Neural cell (in vitro differentiated cells): ENCODE measurements around the gene STOML2. TPM values are rescaled to one million over a fixed set of nuclear protein-coding genes. Genes with fewer than 3 reads are reported as not detected.

Experiments used
- H2AFZ ChIP-seq: fragments of 200-600, 300-800 bp; sonication (generic), shearing (Covaris generic); 2 replicates; pipeline ENCODE4 v1.6.0; 2014; ENCODE audit warnings: low read depth, mild to moderate bottlenecking, antibody characterized with exemption, low read length, moderate library complexity
- H3F3A ChIP-seq: fragments of 200-600 bp; shearing (Covaris generic); 2 replicates; pipeline ENCODE4 v1.6.1; 2016; ENCODE audit warnings: mild to moderate bottlenecking, moderate library complexity, mixed read lengths, antibody characterized with exemption, low read length; ENCODE audit not compliant: insufficient read depth, poor library complexity, severe bottlenecking
- H3K27ac ChIP-seq: fragments of 200-600, 300-800 bp; sonication (generic), shearing (Covaris generic); 2 replicates; pipeline ENCODE4 v1.5.1; 2014; ENCODE audit warnings: mild to moderate bottlenecking, low read length, moderate library complexity
- H3K27me3 ChIP-seq: fragments of 300-800, 200-600 bp; sonication (generic), shearing (Covaris generic); 2 replicates; pipeline ENCODE4 v1.6.0; 2014; ENCODE audit warnings: mild to moderate bottlenecking, low read depth, low read length, moderate library complexity; ENCODE audit not compliant: insufficient read depth
- H3K36me3 ChIP-seq: fragments of 300-800, 200-600 bp; sonication (generic), shearing (Covaris generic); 2 replicates; pipeline ENCODE4 v1.5.1; 2014; ENCODE audit warnings: mild to moderate bottlenecking, antibody characterized with exemption, low read length, moderate library complexity; ENCODE audit not compliant: insufficient read depth
- H3K4me2 ChIP-seq: fragments of 300-800, 200-600 bp; sonication (generic), shearing (Covaris generic); 2 replicates; pipeline ENCODE4 v1.6.0; 2014; ENCODE audit warnings: mild to moderate bottlenecking, low read length
- H3K4me3 ChIP-seq: fragments of 300-800, 200-600 bp; sonication (generic), shearing (Covaris generic); 2 replicates; pipeline ENCODE4 v1.5.1; 2014; ENCODE audit warnings: mild to moderate bottlenecking, low read length, moderate library complexity
- H3K79me2 ChIP-seq: fragments of 200-600 bp; shearing (Covaris generic); replicated peaks from 2 replicates; pipeline ENCODE4 v1.6.0; 2014; ENCODE audit warnings: mild to moderate bottlenecking, low read length, moderate library complexity; ENCODE audit not compliant: insufficient read depth
- H3K9ac ChIP-seq: fragments of 300-800, 200-600 bp; sonication (generic), shearing (Covaris generic); 2 replicates; pipeline ENCODE4 v1.6.1; 2016; ENCODE audit warnings: mild to moderate bottlenecking, low read length, mixed read lengths
- H3K9me2 ChIP-seq: fragments of 200-600 bp; shearing (Covaris generic); 2 replicates; pipeline ENCODE4 v1.6.1; 2016; ENCODE audit warnings: mild to moderate bottlenecking, low read length, mixed read lengths; ENCODE audit not compliant: insufficient read depth
- H3K9me3 ChIP-seq: fragments of 200-600, 300-800 bp; sonication (generic), shearing (Covaris generic); 2 replicates; pipeline ENCODE4 v1.6.1; 2016; ENCODE audit warnings: mild to moderate bottlenecking, mixed run types, low read length, moderate library complexity, mixed read lengths
- H4K20me1 ChIP-seq: fragments of 200-600 bp; shearing (Covaris generic); 2 replicates; pipeline ENCODE4 v1.6.1; 2016; ENCODE audit warnings: mild to moderate bottlenecking, mixed run types; ENCODE audit not compliant: insufficient read depth
- CTCF ChIP-seq: fragments of 450-650 bp; IDR thresholded peaks from 2 replicates; pipeline ENCODE4 v1.5.1; 2014; ENCODE audit warnings: antibody characterized with exemption, mild to moderate bottlenecking, moderate library complexity; ENCODE audit not compliant: poor library complexity, severe bottlenecking
- EP300 ChIP-seq: fragments of 450-650 bp; conservative IDR thresholded peaks from 2 replicates; pipeline ENCODE4 v1.6.1; 2014; ENCODE audit warnings: antibody characterized with exemption, mild to moderate bottlenecking, moderate library complexity; ENCODE audit not compliant: poor library complexity, severe bottlenecking
- EZH2 ChIP-seq: fragments of 200-600, 300-800 bp; shearing (Covaris generic), sonication (generic); IDR thresholded peaks from 2 replicates; pipeline ENCODE4 v1.6.1; 2014; ENCODE audit warnings: antibody characterized with exemption, low read length, borderline replicate concordance, mild to moderate bottlenecking; ENCODE audit not compliant: insufficient read depth, poor library complexity, severe bottlenecking
- MXI1 ChIP-seq: fragments of 450-650 bp; conservative IDR thresholded peaks from 2 replicates; pipeline ENCODE4 v1.6.1; 2014; ENCODE audit warnings: antibody characterized with exemption, mild to moderate bottlenecking; ENCODE audit not compliant: poor library complexity, severe bottlenecking
- POLR2AphosphoS5 ChIP-seq: IDR thresholded peaks from 2 replicates; pipeline ENCODE4 v1.6.1; 2012
- RAD21 ChIP-seq: fragments of 450-650 bp; conservative IDR thresholded peaks from 2 replicates; pipeline ENCODE4 v1.6.1; 2014; ENCODE audit warnings: antibody characterized with exemption, mild to moderate bottlenecking, moderate library complexity
- REST ChIP-seq: IDR thresholded peaks from 2 replicates; pipeline ENCODE4 v1.6.1; 2012; ENCODE audit warnings: borderline replicate concordance
- SMC3 ChIP-seq: fragments of 450-650 bp; conservative IDR thresholded peaks from 2 replicates; pipeline ENCODE4 v1.6.1; 2014; ENCODE audit warnings: antibody characterized with exemption, mild to moderate bottlenecking, moderate library complexity; ENCODE audit not compliant: poor library complexity
- TAF1 ChIP-seq: IDR thresholded peaks from 2 replicates; pipeline ENCODE4 v1.6.1; 2012; ENCODE audit warnings: low read depth
- polyA plus RNA-seq: library from polyadenylated mRNA; depleted of rRNA; stranded (reverse); fragments of >200 nt; gene quantifications from 2 replicates; pipeline ENCODE4 v1.2.3, GENCODE V29; 2014

STOML2 gene
- polyA plus RNA-seq, 1 donor from 2014 or later, result 98.3 TPM

- H3K36me3 ChIP-seq, result no peaks in the 10 kb centered on the region
- no peaks in the 10 kb centered on the region for H3K9me3 ChIP-seq
- peak within 1 kb of the TSS; percentile 36 for H2AFZ ChIP-seq
- H3K4me3 ChIP-seq, result peak within 1 kb of the TSS; percentile 97
- peaks cover 14% of the 10 kb centered on the region for H4K20me1 ChIP-seq
- H3K27me3 ChIP-seq, result no peaks in the 10 kb centered on the region
- TF ChIP-seq RAD21 (no peak), MXI1 (peak; percentile 78), CTCF (peak; percentile 65), POLR2AphosphoS5 (peak; percentile 99), EP300 (peak; percentile 91), SMC3 (peak; percentile 65), EZH2 (no peak), TAF1 (peak; percentile 89), REST (peak; percentile 87)
- H3K9me2 ChIP-seq, result no peaks in the 10 kb centered on the region
- peak within 1 kb of the TSS; percentile 93 for H3K27ac ChIP-seq
- H3K79me2 ChIP-seq, result peaks cover 48% of the 10 kb centered on the region
- H3K4me2 ChIP-seq, result peak within 1 kb of the TSS; percentile 88
- H3K9ac ChIP-seq, result peak within 1 kb of the TSS; percentile 96
- H3F3A ChIP-seq, result no peaks in the 10 kb centered on the region
Observed at GRCh38 chr9:35072461-35073278, 30.3 kb downstream of the STOML2 start, which contains the start of gene VCP. Gene VCP (minus strand): TSS chr9:35072625. CDS start chr9:35072353, 272 bp downstream.

- H4K20me1 ChIP-seq, result peaks cover 14% of the 10 kb centered on the region
- H3K36me3 ChIP-seq, result no peaks in the 10 kb centered on the region
- H3K27me3 ChIP-seq, result no peaks in the 10 kb centered on the region
Observed at GRCh38 chr9:35071814-35072460, 31.0 kb downstream of the STOML2 start.

More at GRCh38 chr9:35071814-35072460, 31.0 kb downstream of the STOML2 start:
- peak overlapping the region; percentile 93 for H3K27ac ChIP-seq
- peak overlapping the region; percentile 28 for H2AFZ ChIP-seq
- peak overlapping the region; percentile 96 for H3K9ac ChIP-seq
- peak overlapping the region; percentile 97 for H3K4me3 ChIP-seq
- H3K79me2 ChIP-seq, result peaks cover 49% of the 10 kb centered on the region
- peak overlapping the region; percentile 88 for H3K4me2 ChIP-seq
- H3K9me2 ChIP-seq, result no peaks in the 10 kb centered on the region
- no peaks in the 10 kb centered on the region for H3K9me3 ChIP-seq
- TF ChIP-seq MXI1 (no peak), SMC3 (no peak), EZH2 (no peak), EP300 (no peak), REST (no peak), POLR2AphosphoS5 (no peak), TAF1 (no peak), RAD21 (no peak), CTCF (no peak)
- H3F3A ChIP-seq, result no peaks in the 10 kb centered on the region
